SH-SY5Y (cell line): ENCODE data around the gene DTWD2.

Source experiments
- GATA2 ChIP-seq: IDR thresholded peaks from 2 replicates; pipeline ENCODE4 v1.6.1; 2011; ENCODE audit warnings: mild to moderate bottlenecking, low read depth, low read length
- GATA3 ChIP-seq: IDR thresholded peaks from 2 replicates; pipeline ENCODE4 v1.6.1; 2011; ENCODE audit warnings: low read depth, mild to moderate bottlenecking, low read length, moderate library complexity

DTWD2 gene

GRCh38 chr5:118968406-118968911 is 19.9 kb downstream of the DTWD2 start:
- TF ChIP-seq GATA3: no peak
- no peak for TF ChIP-seq GATA2

DNA sequence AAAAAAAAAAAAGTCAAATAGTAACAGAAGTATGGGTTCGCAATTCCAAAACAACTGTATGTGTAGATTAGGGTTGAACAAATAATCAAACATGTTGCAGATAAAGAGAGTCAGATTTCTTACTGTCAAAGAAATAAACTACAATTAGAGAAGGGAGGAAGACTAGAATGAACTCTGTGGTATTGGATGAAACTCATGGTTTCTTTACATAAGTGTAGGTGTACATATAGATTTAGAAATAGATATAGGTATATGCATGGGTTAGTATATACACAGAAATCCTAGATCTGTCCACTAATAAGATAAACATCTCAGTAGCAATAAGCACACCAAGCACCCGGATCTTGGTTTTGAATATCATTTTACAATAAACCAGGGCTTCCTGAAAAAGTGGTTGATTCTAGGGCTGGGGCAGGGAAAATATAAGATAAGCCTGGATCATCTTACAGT is 21.3 kb downstream of the DTWD2 start:
- TF ChIP-seq GATA2 (no peak), GATA3 (no peak)

- no peak for TF ChIP-seq GATA2
- TF ChIP-seq GATA3: no peak
These were observed 22.5 kb downstream of the DTWD2 start for GRCh38 chr5:118965890-118966289.

DNA sequence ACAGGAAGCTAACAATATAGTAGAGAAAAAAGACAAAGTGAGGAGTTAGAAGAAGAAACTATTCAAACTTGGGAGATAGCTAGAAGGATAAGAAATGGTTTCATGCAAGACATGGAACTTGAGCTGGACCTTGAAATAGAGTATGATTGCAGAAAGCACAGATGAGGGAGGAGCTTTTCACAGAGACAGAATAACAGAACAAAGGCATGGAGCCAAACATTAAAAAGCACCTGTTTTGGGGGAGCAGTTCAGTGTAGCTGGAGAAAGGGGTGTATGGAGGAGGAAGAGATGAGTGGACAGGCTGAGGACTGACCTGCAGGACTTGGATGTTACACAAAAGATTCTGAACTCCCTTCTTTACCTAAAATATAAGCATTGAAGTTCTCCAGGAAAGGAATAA is 25.2 kb downstream of the DTWD2 start:
- TF ChIP-seq GATA2: no peak
- no peak for TF ChIP-seq GATA3

- TF ChIP-seq GATA3 (no peak), GATA2 (no peak)
These were observed 27.8 kb downstream of the DTWD2 start for GRCh38 chr5:118960557-118960956.

DNA sequence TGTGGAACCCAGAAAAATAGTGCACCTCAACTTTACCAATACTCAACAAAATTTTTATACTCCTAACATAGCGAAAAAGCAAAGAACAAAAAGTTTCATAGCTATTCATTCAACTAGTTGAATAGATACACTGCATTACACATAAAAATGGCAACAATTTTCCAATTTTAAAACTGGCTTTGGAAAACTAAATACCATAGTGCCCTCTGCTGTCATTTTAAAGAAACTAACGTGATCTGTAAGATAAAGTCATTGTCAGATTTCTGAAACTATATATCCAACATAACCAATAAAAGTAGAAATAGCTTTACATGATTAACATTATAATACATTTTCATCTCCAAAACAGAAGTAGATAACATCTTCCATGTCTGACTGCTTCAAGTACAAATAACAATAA is 31.6 kb downstream of the DTWD2 start:
- TF ChIP-seq GATA3 (peak; percentile 70), GATA2 (no peak)

DNA sequence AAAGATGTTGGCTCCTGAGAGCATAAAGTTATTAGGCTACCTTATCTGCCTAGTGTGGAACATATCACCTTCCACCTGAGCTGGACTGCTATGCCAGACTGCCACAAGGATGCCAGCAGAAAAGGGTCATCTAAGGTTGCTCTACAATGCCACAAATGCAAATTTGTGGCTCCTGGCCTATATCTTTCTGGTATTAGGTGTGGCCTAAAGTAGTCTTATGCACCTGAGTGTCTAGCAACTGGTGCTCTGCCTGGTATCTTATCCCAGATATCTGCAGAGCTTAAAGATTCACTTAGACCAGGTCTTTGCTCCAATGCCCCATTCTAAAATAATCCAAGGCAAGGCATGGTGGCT is 34.7 kb downstream of the DTWD2 start:
- TF ChIP-seq GATA2 (no peak), GATA3 (no peak)

DNA sequence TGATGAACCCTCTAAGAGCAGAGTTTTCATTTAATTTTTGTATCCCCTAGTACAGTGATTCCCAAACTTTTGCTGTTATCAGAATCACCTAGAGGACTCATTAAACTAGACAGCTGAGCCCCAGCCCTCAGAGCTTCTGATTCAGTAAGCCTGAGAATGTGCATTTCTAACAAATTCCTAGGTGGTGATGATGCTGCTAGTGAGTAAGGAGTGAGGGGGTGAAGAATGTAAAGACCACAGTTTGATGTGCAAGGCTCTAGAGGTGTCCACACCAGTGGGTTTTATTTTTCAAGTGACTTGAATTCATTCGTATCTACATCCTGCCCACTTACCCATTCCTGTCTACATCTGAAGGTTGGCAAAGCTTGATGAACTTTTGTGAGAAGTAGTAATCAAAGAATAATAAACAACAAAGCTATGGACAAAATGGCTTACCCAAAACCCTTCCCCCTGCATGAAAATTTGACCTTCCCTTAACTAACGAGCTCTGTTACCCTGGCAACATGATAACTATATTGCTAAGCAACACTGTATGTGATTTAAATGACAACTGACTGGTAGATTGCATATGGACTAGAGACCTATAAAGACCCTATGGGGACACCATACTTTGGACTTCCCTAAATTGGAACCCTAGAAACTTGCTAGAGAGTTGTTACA is 35.2 kb downstream of the DTWD2 start:
- TF ChIP-seq GATA2: no peak
- no peak for TF ChIP-seq GATA3

GRCh38 chr5:118946138-118946800 is 42.1 kb downstream of the DTWD2 start:
- TF ChIP-seq GATA2: no peak
- no peak for TF ChIP-seq GATA3

DNA sequence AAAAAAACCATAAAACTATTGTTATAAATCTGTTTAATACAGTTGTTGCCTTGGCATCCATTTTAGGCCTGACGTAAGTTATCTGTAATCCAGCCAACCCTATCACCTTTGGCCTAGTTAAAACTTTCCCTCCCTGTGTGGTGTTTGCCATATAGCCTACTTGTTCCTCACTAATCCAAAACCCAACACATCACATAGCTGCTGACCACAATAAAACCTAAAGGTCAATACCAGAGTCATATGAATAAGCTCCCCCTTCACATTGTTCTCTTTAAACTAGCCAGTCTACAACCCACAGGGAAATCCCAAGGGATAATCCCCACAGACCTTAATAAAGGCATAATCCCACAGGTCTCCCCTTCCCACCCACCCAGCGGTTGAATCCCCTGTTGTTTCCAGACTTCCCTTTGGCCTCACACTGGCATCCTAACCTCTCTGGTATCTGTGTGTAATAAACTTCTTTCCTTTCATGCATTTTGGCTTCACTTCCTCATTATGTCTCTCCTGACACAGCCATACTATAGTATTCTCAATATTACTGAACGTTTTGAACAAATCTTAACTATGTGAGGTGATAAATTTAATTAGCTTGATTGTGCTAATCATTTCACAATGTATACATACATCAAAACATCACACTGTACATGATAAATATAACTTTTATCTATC is 50.8 kb downstream of the DTWD2 start:
- TF ChIP-seq GATA2 (no peak), GATA3 (no peak)

DNA sequence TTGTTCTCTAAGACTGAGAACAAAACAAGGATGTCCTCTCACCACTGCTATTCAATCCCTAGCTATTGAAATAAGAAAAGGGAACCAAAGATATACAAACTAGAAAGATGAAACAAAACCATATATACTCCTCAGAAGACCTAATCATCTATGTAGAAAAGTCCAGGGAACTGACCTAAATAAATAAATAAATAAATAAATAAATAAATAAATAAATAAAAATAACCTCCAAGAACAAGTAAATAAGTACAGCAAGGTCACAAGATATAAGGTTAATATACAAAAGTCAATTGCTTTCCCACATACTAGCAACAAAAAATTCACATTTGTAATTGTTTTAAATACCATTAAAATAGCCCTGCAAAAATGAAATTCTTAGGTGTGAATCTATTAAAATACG is 54.6 kb downstream of the DTWD2 start:
- no peak for TF ChIP-seq GATA2
- TF ChIP-seq GATA3: no peak

GRCh38 chr5:118931564-118931963 is 56.8 kb downstream of the DTWD2 start:
- TF ChIP-seq GATA3 (no peak), GATA2 (no peak)

DNA sequence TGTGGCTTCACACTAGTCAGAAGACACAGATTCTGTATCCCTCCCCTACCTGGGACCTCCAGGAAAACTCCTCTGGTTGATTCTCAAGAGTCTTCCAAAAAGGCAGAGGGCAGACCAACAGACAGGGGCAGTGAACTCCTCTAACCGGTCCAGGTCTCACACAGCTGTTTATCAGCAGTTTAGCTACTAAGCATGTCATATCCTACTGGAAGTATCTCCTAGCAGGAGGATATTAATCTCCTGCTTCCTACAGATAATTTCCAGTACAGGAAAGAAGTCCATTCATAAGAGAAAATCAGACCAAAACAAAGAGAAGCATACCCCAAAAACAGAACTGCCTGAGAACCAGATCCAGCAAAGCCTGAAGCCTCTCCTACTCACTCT is 64.3 kb downstream of the DTWD2 start:
- TF ChIP-seq GATA2 (no peak), GATA3 (no peak)

GRCh38 chr5:118923295-118924005 is 64.9 kb downstream of the DTWD2 start:
- TF ChIP-seq GATA2 (no peak), GATA3 (no peak)

- TF ChIP-seq GATA3 (no peak), GATA2 (no peak)
These were observed 66.5 kb downstream of the DTWD2 start for GRCh38 chr5:118921866-118922265.

DNA sequence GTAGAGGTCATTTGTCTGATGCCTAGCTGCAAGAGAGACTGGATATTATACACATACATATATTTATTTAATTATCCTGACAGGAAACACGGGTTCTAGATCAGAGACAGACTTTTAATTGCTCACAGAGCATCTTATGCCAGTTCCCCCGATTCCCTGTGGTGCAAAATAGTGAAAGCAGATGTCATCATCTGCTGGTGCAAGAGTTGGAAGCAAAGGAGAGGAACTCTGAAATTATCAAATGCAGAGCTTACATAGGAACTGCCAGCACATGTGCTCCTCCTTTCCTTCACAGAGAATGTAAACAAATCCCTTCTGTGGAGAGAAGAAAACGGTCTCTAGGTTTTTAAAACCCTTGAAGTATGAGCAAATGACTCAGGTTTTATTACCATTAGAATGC is 69.3 kb downstream of the DTWD2 start:
- TF ChIP-seq GATA3 (no peak), GATA2 (no peak)

DNA sequence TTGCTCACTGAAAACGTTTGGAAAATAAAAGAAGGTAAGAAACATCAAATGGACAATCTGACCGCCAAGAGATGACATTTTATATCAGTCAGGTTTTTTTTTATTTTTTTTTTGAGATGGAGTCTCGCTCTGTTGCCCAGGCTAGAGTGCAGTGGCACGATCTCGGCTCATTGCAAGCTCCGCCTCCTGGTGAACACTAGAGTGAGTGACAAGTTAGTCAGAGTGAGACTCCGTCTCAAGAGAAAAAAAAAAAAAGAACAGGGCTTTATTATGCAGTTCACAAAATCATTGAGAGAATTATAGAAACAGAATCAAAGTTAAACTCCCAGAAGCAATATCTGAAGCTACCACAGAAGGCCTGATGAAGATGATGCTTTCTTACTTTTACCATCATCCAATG is 70.1 kb downstream of the DTWD2 start:
- no peak for TF ChIP-seq GATA2
- TF ChIP-seq GATA3: no peak
